GM18519 (cell line): ENCODE measurements around the gene ADRA2C.

ENCODE experiments used
- ATAC-seq: cut with Tn5 transposase; IDR thresholded peaks from one replicate; pipeline ENCODE4 v1.9.1; 2021; ENCODE audit warnings: mild to moderate bottlenecking, moderate library complexity; ENCODE audit not compliant: unreplicated experiment, low FRiP score

ADRA2C gene

DNA sequence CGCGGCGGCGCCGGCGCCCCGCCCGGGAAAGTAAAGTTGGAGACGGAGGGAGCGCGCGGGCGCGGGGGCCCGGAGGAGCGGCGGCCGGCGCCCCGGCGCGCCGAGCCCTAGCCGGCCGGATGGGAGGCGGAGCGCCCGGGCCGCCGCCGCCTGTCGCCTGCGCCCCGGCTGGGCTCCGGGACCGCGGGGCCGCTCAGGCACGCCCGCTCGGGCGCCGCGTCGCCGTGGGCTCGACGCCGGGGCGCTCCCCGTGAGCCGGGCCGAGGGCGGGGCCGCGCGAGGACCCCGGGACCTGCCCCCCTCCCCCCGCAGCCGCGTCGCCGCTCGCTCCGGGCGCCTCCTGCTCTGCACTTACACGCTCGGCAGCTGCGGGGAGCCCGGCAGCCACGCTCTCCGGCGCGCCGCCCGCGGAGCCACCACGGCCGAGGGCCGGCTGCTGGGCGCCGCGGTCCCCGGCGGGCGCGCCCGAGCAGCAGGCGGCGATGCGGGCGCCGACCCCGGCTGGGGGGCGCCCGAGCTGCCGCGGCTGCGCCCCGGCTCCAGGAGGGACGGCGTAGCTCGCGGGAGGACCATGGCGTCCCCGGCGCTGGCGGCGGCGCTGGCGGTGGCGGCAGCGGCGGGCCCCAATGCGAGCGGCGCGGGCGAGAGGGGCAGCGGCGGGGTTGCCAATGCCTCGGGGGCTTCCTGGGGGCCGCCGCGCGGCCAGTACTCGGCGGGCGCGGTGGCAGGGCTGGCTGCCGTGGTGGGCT is at the start of gene ADRA2C:
Gene ADRA2C, plus strand, starts transcription at position 350 of the 749 bp plus-strand sequence. Its CDS starts 222 bp downstream, at position 572.
- ATAC-seq = no peak

DNA sequence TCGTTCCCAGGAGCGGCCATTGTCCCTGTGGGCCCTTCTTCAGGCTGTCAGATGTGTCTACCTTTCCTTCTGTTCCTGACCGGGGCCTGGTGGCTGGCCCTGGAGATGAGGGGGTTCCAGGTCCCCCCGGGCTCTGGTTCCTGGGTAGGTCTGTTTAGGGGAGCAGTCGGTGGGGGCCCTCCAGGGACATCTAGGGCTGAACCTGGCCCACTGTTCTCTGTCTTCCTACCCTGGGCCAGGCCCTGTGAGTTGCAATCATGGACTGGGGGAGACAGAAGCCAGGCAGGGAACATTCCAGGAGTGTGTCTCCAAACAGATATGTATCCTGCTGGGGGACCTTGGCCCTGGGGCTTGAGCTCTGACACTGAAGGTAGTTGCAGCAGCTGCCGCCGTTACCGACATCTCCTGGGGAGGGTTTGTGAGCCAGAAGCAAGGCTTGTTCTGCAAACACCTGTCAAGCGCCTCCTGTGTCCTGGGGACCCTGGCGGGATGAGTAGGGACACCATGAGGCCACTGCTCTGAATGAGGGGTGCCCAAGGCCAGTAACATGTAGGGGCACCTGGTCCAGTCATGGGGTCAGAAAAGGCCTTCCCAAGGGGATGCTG is 49.5 kb upstream of the ADRA2C start:
- no peak for ATAC-seq

DNA sequence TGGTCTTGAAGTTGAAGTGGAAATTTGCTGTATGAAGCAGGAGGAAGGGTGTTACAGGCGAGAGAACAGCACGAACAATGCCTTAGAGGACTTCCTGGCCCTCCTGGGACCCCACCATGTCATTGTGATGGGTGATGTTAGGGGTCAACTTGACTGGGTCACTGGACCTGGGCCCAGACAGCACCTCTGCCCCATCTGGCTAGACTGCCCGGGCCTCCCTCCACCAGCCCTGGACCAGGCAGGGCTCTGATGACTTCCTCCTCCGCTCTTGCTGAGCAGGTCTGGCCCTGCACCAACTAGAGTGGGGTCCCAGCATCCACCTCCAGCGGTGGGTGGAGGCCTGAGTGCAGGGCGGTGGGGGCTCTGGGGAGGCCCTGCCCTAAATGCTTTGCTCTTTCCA is 48.9 kb upstream of the ADRA2C start:
- ATAC-seq = no peak

DNA sequence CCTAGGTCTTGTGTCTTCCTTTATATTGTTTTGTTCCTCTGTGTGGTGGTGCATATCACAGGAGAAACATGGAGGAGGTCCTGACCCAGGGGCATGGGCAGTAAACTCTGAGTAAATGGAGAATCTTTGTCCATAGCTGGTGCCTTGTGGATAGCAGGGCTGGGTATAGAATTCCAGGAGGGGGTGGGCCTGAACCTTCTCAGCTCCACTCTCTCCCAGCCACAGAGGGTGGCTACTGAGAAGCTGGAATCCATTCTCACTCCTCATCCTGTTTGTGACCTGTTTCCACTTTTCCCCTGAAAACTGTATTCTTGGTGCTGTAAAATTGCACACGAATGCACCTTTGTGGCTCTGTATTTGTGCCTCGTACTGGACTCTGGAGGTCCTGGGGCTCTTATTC is 47.7 kb upstream of the ADRA2C start:
- no peak for ATAC-seq

DNA sequence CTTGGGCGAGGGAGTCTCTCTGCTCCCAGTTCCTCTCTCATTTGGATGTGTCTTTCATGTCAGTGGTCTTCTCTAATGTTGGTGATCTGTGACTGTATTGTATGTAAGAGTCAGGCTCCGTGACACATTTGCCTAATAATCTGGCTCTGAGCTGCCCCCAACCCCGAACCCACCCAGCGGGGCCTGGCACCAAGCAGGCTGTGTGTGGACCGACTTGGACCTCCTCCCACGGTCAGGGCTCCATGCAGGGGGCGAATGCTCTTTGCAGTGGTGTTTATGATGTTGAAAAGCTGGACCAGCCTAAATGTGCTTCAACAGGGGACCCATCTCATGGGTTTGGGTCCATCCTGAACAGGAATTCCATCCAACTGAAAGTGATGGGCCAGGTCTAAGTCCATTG is 47.0 kb upstream of the ADRA2C start:
- ATAC-seq = no peak

DNA sequence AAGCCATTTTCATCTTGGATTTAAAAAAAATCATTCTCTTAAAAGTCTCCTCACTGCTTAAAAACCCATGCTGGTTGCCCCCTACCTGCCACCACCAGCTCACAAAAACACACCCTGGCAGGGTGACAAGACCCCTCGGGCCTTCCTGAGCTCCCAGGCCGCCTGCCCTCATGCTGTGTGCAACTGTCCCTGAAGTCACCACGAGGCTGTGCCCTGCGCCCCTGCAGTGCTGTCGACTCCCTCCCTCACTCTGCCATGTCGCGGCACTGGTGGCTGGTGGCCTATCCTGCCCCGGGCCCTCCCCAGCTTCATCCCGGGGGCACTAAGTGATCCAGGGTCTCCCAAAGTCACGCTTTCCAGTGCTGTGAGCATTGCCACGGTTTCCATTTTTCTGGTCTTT is 46.3 kb upstream of the ADRA2C start:
- ATAC-seq = no peak

DNA sequence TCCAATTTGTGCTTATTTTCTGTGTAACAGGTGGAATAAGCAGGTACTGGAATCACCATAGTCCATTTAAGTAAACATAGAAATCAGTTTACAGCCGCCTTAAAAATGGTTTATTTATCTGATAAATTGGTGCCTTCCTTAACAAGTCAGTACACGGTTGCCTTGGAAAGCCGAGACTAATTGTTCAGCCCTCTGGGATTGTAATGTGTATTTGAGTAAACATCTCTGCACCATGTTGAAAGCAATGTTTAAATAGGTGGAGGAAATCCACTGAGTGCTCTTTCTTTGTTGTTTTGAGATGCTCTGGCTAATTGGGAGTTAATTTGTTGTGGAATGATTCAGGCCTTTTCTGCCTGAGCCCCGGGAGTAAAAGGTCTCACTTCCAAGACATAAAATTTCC is 45.7 kb upstream of the ADRA2C start:
- ATAC-seq = no peak

DNA sequence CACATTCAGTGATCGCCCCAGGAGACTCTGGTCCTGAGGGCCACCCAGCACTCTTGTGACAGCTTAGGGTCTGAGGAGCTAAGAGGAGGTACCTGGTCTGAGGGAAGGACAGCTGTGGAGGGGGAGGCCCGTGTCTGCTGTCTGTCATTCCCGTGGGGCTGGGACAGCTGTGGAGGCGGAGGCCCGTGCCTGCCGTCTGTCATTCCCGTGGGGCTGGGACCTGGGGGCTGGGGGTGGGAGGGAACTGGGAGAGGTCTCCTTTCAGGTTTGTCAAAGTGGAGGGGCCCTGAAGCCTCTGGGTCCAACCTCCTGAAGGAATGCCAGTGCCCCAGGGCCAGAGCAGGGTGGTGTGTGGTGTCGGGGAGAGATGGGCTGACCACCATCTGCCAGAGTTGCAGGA is 45.0 kb upstream of the ADRA2C start:
- no peak for ATAC-seq

DNA sequence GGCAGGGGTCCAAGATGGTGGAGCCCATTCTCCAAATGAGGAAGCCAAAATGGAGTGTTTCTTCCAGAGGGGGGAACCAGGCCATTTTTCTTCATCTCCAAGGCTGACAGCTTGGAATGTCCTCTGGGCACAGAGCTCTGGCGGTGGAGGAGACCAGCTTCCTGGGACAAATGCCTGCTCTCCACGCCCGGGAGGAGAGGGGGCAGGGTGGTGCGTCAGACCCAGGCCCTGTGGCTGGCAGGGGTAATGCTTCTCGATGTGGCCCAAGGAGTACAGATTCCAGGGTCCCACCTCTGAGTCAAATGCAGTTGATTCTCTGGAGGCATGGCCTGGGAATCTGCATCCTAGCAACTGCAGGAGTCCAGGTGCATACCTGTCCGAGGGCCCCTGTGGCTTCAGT is 44.6 kb upstream of the ADRA2C start:
- no peak for ATAC-seq

DNA sequence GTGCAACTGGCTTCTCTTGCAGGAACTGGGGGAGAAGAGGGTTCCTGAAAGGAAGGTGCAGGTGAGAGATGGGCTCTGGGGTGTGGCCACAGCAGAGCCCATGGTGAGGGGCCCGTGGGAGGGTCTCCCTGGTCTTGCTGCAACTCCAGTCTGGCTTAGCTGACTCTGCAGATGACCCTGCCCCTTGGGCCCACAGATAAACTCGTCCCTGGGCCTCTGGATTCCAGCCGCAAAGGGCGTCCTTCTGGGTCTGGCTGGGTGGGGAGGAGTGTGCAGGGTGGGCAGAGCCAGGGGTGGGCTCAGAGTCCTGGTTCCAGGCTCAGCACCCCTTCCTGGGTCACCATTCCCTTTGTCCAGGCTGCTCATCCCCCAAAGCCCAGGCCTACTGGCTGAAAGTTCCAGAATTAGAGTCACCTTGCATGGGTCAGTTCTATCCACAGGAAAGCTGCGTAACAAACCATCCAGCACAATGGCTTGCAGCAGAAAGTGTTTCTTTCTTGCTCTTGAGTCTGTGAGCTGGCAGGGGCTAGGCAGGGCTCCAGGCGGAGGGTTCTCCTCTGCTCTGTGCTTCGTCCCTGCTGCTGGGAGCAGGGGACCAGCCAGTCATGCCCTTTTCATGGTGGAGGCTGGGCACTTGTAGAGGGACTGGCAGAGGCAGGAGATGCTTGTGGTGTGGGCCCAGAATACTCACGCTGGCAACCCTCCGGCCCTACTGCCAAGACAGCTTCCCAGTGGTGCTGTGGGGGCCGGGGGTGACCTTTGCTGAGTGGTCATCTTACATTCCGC is 43.5 kb upstream of the ADRA2C start:
- no peak for ATAC-seq

DNA sequence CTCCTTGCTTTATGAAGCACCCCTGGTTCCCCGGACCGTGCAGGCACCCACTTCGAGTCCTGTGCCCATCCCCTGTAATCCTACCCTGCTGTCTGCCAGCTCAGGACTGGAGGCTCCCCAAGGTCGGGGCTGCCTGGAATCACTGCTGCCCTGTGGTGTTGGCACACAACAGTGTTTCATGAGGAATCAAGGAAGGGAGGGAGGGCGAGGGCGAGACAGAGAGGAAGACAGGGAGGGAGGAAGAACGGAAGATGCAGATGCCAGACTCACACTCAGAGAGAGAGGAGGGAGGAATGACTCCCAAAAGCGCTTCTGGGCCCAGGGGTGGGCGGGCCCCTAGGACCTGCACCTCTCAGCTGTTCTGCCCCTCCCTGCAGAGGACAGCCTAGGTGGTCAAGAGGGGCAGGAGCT is 42.9 kb upstream of the ADRA2C start:
- no peak for ATAC-seq

DNA sequence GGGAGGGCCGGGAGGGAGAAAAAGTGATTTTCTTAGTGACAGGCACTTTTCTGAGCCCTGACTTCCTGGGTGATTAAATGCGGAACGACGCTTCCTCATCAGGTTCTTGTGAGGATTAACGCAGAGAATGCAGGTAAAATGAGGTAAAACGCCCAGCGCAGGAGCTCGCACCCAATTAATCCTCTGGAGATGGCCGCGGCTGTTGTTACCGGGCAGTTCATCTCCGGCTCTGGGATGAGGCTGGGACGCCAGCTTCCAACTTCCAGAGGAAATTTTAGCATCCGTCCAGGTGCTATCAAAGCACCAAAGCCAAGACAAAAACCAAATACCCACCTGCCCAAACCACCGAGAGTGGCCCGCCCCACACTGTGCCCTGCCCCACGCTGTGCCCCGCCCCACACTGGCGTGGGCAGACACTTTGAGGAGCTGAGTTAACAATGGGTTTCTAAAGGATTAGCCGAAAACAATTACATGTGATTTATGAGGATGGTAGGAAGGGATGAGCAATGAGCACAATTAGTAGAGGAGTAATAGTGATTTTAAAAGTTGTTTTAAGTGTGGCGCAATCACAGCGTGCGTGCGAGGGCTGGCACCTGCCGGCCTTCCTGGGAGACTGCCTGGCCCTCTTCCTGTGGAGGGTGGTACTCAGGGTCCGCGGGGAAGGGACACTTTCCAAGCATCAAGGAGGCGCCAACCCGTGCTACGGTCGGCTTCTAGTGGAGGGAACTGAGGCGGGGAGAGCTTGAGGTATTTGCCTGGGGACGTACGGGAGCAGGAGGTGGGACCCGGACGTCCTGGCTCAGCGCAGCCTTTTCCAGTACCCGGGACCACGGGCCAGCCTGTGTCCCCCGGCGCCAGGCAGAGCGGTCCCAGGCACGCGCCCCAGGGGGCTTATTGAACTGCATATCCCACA is 41.6 kb upstream of the ADRA2C start:
- no peak for ATAC-seq

DNA sequence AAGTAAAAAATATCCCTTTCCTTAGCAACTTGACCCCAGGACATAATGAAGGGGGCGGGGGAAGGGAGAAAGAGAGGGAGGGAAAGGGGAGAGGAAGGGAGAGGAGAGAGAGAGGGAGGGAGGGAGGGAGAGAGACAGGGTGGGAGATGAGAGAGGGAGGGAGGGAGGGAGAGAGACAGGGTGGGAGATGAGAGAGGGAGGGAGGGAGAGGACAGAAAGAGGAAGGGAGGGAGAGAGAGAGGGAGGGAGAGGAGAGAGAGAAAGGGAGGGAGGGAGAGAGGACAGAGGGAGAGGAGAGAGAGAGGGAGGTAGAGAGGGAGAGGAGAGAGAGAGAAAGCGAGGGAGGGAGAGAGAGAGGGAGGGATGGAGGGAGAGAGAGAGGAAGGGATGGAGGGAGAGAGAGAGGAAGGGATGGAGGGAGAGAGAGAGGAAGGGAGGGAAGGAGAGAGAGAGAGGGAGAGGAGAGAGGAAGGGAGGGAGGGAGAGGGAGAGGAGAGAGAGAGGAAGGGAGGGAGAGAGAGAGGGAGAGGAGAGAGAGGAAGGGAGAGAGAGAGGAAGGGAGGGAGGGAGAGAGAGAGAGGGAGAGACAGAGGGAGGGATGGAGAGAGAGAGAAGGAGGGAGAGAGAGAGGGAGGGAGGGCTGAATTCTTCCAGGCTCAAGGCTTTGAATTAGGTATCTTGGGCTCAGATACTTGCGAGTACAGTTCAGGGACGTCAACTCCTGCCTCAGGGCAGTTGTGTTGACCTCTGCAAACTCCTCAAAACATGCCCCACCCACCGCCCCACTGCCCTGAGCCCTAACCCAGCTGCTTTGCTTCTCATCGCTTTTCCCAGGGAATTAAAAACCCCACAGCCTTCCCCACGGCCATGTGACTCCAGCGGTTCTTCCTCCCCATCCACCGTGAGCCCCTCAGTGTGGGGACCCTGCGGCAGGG is 40.0 kb upstream of the ADRA2C start:
- ATAC-seq = no peak

DNA sequence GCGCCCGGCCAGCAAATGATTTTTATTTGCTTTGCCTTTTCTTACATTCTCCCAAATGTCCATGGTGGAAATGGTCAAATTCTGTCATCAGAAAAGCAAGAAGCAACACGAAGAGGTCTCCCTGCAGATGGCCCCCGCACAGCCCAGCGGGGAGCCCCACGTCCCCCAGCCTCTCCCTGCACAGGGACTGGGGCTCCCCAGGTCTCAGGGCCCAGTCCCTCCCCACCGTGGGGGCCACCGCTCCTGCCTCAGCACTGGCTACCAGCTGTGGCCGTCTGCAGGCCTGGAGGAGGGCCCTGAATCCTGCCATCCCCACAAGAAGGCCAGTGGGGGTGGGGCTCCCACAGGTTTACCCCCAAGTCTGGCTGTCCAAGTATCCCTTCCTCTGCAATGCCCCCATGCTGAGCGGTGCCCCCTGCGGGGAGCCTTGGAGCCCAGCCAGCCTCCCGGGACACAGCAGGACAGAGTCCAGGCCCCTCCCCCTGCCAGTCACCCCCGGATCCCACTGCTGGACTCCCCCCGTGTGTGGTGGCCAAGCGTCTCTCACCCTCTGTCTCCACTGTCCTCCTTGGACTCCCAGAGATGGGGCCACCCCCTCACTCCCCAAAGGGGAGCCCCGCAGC is 38.2 kb upstream of the ADRA2C start:
- ATAC-seq = no peak

DNA sequence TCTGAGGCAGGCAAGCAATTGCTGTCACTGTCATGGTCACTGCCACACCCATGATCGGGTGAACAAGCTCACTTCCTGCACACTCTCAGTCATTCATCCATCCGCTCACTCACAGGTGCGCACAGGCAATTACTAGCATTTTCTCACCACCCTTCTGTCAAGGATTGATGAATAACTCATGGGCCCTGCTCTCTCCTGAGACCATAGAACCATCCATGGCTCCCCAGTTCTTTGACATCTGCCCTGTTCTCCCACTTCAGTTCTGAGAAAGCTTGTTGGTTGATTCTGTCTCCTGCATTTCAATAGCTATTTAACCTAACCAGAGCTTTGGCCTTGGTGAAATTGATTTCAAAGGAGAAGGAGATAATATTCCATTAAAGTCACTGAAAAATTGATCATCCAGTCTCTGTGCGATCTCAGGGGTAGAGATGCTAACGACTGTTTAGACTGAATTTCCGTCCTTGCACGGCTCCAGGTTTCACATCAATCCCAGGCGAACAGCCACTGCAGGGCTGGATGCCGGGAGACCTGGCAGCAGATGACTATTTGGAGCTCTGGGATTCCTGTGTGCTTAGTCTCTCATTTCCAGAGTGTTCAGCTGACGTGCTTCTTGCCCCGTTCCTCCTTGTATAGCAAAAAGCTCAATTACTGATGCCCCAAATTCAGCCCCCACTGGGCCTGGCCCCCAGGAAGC is 36.9 kb upstream of the ADRA2C start:
- no peak for ATAC-seq

DNA sequence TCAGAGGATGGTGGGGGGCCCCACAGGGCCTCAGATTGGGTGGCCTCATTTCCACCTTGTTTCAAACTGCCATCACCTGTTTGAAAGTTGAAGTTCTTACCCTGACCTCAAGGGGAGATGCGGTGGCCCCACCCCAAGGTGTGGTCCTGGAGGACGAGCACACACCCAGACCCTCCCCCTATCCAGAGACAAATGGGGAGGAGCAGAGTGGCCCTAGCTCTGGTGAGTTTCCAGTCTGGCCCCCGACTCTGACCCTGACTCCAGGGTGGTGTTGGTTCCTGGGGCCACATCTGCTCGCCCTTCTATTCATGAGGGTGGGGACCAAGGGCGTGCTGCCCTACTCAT is 36.3 kb upstream of the ADRA2C start:
- ATAC-seq = no peak

DNA sequence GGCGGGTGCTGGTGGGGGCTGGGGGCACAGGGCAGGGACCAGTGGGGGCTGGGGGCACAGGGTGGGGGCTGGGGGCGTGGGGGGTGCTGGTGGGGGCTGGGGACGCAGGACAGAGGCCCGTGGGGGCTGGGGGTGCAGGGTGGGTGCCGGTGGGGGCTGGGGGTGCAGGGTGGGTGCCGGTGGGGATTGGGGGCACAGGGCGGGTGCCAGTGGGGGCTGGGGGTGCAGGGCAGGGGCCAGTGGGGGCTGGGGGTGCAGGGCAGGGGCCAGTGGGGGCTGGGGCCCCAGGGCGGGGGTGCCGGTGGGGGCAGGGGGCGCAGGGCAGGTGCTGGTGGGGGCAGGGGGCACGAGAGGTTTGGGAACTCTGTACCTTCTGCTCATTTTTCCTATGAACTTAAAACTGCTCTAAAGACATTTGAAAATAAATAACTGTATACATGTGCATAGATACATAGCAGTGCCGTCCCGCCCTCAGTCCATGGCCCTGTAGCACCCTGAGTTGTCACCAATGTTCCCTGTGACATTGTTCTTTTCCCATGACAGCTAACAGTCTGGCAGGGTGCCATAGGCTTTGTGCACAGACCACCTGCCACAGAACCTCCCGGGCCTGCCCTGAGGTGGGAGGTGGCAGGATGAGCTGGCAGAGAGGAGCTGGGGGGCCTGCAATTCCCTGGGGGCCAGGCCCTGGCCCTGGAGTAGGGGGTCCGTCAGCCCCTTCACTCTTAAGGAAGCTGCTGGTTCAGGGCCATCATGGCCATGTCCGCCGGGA is 35.6 kb upstream of the ADRA2C start:
- no peak for ATAC-seq
